Measurements from ENCODE around the gene C20orf141. TPM values are rescaled to one million over a fixed set of nuclear protein-coding genes. Genes with fewer than 3 reads are reported as not detected.

Gene C20orf141
- total RNA-seq, 4 donors from 2014 or later, result not detected

DNA sequence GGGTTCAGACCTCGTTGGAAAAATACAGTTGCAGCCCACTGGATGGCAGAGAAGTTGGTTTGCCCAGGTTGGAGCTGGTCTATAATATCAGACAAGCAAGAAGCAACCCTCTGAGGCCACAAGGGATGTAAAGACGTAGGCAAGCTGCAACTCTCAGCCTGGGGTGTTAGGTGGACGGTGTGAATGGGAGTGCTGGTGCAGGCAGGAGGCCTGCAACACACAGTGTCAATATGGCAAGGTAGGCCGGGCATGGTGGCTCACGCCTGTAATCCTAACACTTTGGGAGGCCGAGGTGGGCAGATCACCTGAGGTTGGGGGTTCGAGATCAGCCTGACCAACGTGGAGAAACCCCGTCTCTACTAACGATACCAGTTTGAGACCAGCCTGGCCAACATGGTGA lies 36.3 kb downstream of the C20orf141 start:
- Histone ChIP-seq H3K9me3 (no peaks in the 10 kb centered on the region), H3K27me3 (no peaks in the 10 kb centered on the region), H3K27ac (no peak overlapping the region), H3K4me1 (peaks cover 0 to 7% (median 0%) of the 10 kb centered on the region in 4 donors), H3K4me3 (no peak overlapping the region), H3K36me3 (peaks cover 0 to 18% (median 0%) of the 10 kb centered on the region in 3 donors)
- no peak for DNase-seq (ENCODE audit: low spot score in 2 of 2)
- 86 to 91% methylated on average over 8 to 10 of the region's 10 CpGs for WGBS, 2 donors
- TF ChIP-seq, protein P1, sequence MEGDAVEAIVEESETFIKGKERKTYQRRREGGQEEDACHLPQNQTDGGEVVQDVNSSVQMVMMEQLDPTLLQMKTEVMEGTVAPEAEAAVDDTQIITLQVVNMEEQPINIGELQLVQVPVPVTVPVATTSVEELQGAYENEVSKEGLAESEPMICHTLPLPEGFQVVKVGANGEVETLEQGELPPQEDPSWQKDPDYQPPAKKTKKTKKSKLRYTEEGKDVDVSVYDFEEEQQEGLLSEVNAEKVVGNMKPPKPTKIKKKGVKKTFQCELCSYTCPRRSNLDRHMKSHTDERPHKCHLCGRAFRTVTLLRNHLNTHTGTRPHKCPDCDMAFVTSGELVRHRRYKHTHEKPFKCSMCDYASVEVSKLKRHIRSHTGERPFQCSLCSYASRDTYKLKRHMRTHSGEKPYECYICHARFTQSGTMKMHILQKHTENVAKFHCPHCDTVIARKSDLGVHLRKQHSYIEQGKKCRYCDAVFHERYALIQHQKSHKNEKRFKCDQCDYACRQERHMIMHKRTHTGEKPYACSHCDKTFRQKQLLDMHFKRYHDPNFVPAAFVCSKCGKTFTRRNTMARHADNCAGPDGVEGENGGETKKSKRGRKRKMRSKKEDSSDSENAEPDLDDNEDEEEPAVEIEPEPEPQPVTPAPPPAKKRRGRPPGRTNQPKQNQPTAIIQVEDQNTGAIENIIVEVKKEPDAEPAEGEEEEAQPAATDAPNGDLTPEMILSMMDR (IDR thresholded peaks at IDR 0.05), result no peak
- TF ChIP-seq POLR2A (IDR thresholded peaks at IDR 0.05) (no peak), EP300 (IDR thresholded peaks at IDR 0.05) (no peak)

DNA sequence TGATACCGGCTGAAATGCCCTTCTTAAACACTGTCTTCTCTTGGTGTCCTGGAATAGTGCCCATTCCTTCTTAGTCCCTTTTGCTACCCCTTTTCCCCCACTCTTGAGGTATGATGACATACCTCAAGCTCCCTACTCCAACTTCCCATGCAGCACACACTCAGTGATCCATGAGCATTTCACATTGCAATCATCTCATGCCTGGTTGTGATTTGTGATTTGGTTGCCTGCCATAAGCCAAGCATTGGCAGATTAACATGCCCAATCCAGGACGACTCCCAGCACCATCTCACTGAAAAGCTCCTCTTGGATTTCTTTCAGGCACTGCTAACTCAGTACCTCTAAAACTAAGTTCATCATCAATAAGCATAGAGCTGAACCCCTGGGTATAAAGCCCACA lies 43.8 kb downstream of the C20orf141 start:
- Histone ChIP-seq H3K27me3 (no peaks in the 10 kb centered on the region), H3K4me3 (no peak overlapping the region), H3K27ac (no peak overlapping the region), H3K9me3 (no peaks in the 10 kb centered on the region), H3K36me3 (peaks cover 0 to 40% (median 4%) of the 10 kb centered on the region in 3 donors), H3K4me1 (no peaks in the 10 kb centered on the region)
- TF ChIP-seq POLR2A (IDR thresholded peaks at IDR 0.05), result no peak
- TF ChIP-seq EP300 (IDR thresholded peaks at IDR 0.05), result no peak
- WGBS, 2 donors, result 91 to 92% methylated on average over 2 of the region's 2 CpGs
- DNase-seq (ENCODE audit: low spot score in 2 of 2), result no peak

DNA sequence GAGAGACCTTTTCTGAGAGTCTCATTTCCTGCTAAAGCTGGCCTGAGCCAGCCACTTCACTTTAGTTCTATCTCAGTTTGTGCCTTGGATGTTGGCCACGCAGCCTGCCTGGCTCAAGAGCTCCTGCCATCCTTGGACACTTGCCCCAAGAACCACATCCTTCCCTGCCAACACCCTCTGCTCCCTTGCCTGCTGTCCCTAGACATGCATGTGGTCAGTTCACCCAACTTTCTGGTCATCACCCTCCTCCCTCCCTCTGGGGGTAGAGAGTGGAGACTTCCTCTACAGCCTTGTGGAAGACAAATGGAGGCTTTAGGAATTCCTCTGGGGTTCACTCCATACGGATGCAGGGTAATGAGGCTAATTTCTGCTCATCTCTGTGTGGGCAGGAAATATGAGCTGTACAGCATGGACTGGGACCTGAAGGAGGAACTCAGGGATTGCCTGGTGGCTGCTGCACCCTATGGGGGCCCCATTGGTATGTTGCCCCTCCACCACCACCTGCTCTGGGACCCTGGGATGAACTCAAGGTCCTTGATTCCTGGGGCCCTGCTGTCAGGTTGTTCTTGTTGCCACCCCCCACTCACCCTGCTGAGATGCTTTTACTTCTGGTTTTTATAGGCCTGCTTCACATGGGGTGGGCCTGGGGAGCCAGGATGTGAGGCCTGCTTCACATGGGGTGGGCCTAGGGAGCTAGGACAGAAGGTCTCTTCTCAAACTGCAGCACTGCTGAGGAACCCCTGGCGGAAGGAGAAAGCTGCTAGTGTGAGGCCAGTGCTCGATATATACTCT lies 44.7 kb downstream of the C20orf141 start:
- Histone ChIP-seq H3K36me3 (peaks cover 4 to 49% (median 4%) of the 10 kb centered on the region in 3 donors), H3K27ac (no peak overlapping the region), H3K9me3 (no peaks in the 10 kb centered on the region), H3K27me3 (no peaks in the 10 kb centered on the region), H3K4me1 (no peaks in the 10 kb centered on the region), H3K4me3 (no peak overlapping the region)
- TF ChIP-seq, protein P1 (IDR thresholded peaks at IDR 0.05), result no peak
- TF ChIP-seq POLR2A (IDR thresholded peaks at IDR 0.05) (no peak), EP300 (IDR thresholded peaks at IDR 0.05) (no peak)
- DNase-seq (ENCODE audit: low spot score in 2 of 2), result no peak
- 88 to 91% methylated on average over 4 of the region's 4 CpGs for WGBS, 2 donors

DNA sequence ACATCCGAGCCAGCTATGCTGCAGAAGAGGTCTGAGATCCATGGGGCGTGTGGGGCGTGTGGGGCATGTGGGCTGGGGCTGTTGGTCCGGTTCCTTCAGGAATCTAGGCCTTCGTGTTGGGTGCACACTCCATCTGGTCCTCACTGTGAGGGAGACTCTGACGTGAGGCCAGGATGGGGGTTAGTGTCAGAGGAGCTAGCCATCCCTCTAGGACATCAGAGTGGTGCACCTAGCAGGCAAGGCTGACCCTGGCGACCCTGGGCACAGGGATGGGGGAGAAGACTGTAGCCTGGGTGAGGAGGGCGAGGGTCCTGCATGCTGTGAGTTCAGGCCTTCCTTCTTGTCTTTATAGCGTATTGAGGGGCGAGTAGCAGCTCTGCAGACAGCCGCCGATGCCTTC lies 49.8 kb downstream of the C20orf141 start:
- no peak overlapping the region for H3K27ac ChIP-seq
- no peak for TF ChIP-seq POLR2A (IDR thresholded peaks at IDR 0.05)
- no peak for TF ChIP-seq EP300 (IDR thresholded peaks at IDR 0.05)
- TF ChIP-seq, protein P1 (IDR thresholded peaks at IDR 0.05), result no peak
- H3K36me3 ChIP-seq, result peaks cover 4 to 78% (median 4%) of the 10 kb centered on the region in 3 donors
- H3K4me3 ChIP-seq, result no peak overlapping the region
- H3K9me3 ChIP-seq, result no peaks in the 10 kb centered on the region
- H3K4me1 ChIP-seq, result peaks cover 0 to 21% (median 0%) of the 10 kb centered on the region in 4 donors
- DNase-seq (ENCODE audit: low spot score in 2 of 2), result no peak
- no peaks in the 10 kb centered on the region for H3K27me3 ChIP-seq
- WGBS, 2 donors, result 92 to 96% methylated on average over 11 to 12 of the region's 12 CpGs

DNA sequence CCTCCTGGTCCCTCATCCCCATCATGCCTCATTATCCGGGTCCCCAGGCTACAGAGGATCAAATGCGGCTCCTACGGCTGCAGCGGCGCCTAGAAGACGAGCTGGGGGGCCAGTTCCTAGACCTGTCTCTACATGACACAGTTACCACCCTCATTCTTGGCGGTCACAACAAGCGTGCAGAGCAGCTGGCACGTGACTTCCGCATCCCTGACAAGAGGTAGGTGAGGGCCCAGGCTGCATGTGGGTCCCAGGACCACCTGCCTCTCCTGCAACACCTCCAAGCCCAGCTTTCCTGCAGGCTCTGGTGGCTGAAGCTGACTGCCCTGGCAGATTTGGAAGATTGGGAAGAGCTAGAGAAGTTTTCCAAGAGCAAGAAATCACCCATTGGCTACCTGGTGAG lies 50.3 kb downstream of the C20orf141 start:
- H3K9me3 ChIP-seq, result no peaks in the 10 kb centered on the region
- peaks cover 4 to 73% (median 4%) of the 10 kb centered on the region in 3 donors for H3K36me3 ChIP-seq
- 96 to 98% methylated on average over 10 of the region's 10 CpGs for WGBS, 2 donors
- TF ChIP-seq EP300 (IDR thresholded peaks at IDR 0.05), result no peak
- TF ChIP-seq POLR2A (IDR thresholded peaks at IDR 0.05), result no peak
- TF ChIP-seq, protein P1 (IDR thresholded peaks at IDR 0.05), result no peak
- H3K27me3 ChIP-seq, result no peaks in the 10 kb centered on the region
- no peak overlapping the region for H3K4me3 ChIP-seq
- H3K27ac ChIP-seq, result no peak overlapping the region
- H3K4me1 ChIP-seq, result peaks cover 0 to 24% (median 0%) of the 10 kb centered on the region in 4 donors
- no peak for DNase-seq (ENCODE audit: low spot score in 2 of 2)

Other genes with a start within 250 kb of the C20orf141 start
- gene NOP56, start 162.4 kb upstream of the C20orf141 start, total RNA-seq, result 100 to 1,000 TPM in 1 of 4 donors, 10 to 100 TPM in 3; 80.0 to 141 (median 87.6) TPM
- 100 to 1,000 TPM; 101 to 141 (median 116) TPM for gene IDH3B, start 150.8 kb upstream of the C20orf141 start, total RNA-seq
- 10 to 100 TPM in 2 of 4 donors, 1 to 10 TPM in 2; 4.8 to 17.5 (median 10.4) TPM for gene EBF4, start 122.2 kb upstream of the C20orf141 start, total RNA-seq
- 1 to 10 TPM; 1.6 to 3.6 (median 1.9) TPM for gene CPXM1, start 14.4 kb upstream of the C20orf141 start, total RNA-seq
- not detected for gene TMEM239, start 1.4 kb downstream of the C20orf141 start, total RNA-seq
- 10 to 100 TPM; 36.8 to 84.6 (median 62.3) TPM for gene PCED1A, start 25.7 kb downstream of the C20orf141 start, total RNA-seq
- gene VPS16, start 25.8 kb downstream of the C20orf141 start, total RNA-seq, result 10 to 100 TPM; 17.9 to 51.3 (median 31.9) TPM
- gene PTPRA, start 58.5 kb downstream of the C20orf141 start, total RNA-seq, result 100 to 1,000 TPM in 1 of 4 donors, 10 to 100 TPM in 3; 46.3 to 119 (median 67.4) TPM
- gene GNRH2, start 228.6 kb downstream of the C20orf141 start, total RNA-seq, result 1 to 10 TPM in 1 of 4 donors, not detected in 3; 4.6 TPM
- 10 to 100 TPM; 43.2 to 87.9 (median 59.5) TPM for gene MRPS26, start 231.1 kb downstream of the C20orf141 start, total RNA-seq